GM19468 (cell line): ENCODE results near the gene HLA-DQA1.
A peak's percentile ranks its signal among the peaks of the same experiment; 100 is the strongest.
"Not testable (repeated sequence)": the region's sequence is repeated elsewhere in the genome, so short reads cannot be mapped to it uniquely, and the experiment has no call there.

Experiments used
- ATAC-seq: cut with Tn5 transposase; IDR thresholded peaks from one replicate; pipeline ENCODE4 v1.9.1; 2021; ENCODE audit warnings: mild to moderate bottlenecking, moderate library complexity, moderate number of reproducible peaks; ENCODE audit not compliant: unreplicated experiment; ENCODE audit errors: extremely low read depth

Gene HLA-DQA1

GRCh38 chr6:32637219-32637880 lies at the start of gene HLA-DQA1:
TSS of gene HLA-DQA1 (plus strand) at chr6:32637406. CDS start at chr6:32637459, 53 bp downstream.
- peak; percentile 42 for ATAC-seq

- no peak for ATAC-seq
Measured at GRCh38 chr6:32588156-32588555, 49.0 kb upstream of the HLA-DQA1 start.

GRCh38 chr6:32589596-32590449 lies 47.4 kb upstream of the HLA-DQA1 start, which contains the start of gene HLA-DRB1:
TSS of gene HLA-DRB1 (minus strand) at chr6:32589848. CDS start at chr6:32589742, 106 bp downstream.
- ATAC-seq = peak; percentile 96

GRCh38 chr6:32590713-32591112 lies 46.5 kb upstream of the HLA-DQA1 start:
- not testable (repeated sequence) for ATAC-seq

- ATAC-seq = no peak
Measured at GRCh38 chr6:32597024-32597423, 40.2 kb upstream of the HLA-DQA1 start.

- no peak for ATAC-seq
Measured at GRCh38 chr6:32602383-32602782, 34.8 kb upstream of the HLA-DQA1 start.

- ATAC-seq = no peak
Measured at GRCh38 chr6:32603222-32603621, 34.0 kb upstream of the HLA-DQA1 start.

- no peak for ATAC-seq
Measured at GRCh38 chr6:32603888-32604287, 33.3 kb upstream of the HLA-DQA1 start.

- ATAC-seq = no peak
Measured at GRCh38 chr6:32604434-32604877, 32.8 kb upstream of the HLA-DQA1 start.

- ATAC-seq = no peak
Measured at GRCh38 chr6:32607263-32607987, 29.8 kb upstream of the HLA-DQA1 start.

- ATAC-seq = no peak
Measured at GRCh38 chr6:32607988-32608298, 29.3 kb upstream of the HLA-DQA1 start.

GRCh38 chr6:32608362-32608761 lies 28.8 kb upstream of the HLA-DQA1 start:
- no peak for ATAC-seq

GRCh38 chr6:32609391-32609730 lies 27.8 kb upstream of the HLA-DQA1 start:
- ATAC-seq = no peak

- peak; percentile 60 for ATAC-seq
Measured at GRCh38 chr6:32609731-32610640, 27.2 kb upstream of the HLA-DQA1 start.

GRCh38 chr6:32610682-32611296 lies 26.4 kb upstream of the HLA-DQA1 start:
- no peak for ATAC-seq

GRCh38 chr6:32613475-32613874 lies 23.7 kb upstream of the HLA-DQA1 start:
- ATAC-seq = no peak

- ATAC-seq = no peak
Measured at GRCh38 chr6:32614366-32615081, 22.7 kb upstream of the HLA-DQA1 start.

- ATAC-seq = no peak
Measured at GRCh38 chr6:32615885-32616532, 21.2 kb upstream of the HLA-DQA1 start.
